Loucy (cell line): ENCODE results near the gene KAT7.

Source experiments
- H2AFZ ChIP-seq: fragments of 200-600 bp; sonication (generic); 2 replicates; pipeline ENCODE4 v1.6.0; 2016; ENCODE audit warnings: antibody characterized with exemption, mild to moderate bottlenecking, low read length, moderate library complexity
- H3F3A ChIP-seq: fragments of 200-600 bp; 2 replicates; pipeline ENCODE4 v1.6.0; 2016; ENCODE audit warnings: antibody characterized with exemption, low read depth, mild to moderate bottlenecking
- H3K27me3 ChIP-seq: fragments of 200-600 bp; sonication (generic); 2 replicates; pipeline ENCODE4 v1.6.1; 2014; ENCODE audit warnings: low read length, mild to moderate bottlenecking; ENCODE audit not compliant: insufficient read depth, poor library complexity, severe bottlenecking
- H3K36me3 ChIP-seq: fragments of 200-600 bp; sonication (generic); 2 replicates; pipeline ENCODE4 v1.6.1; 2016; ENCODE audit warnings: low read length; ENCODE audit not compliant: insufficient read depth
- H3K4me1 ChIP-seq: fragments of 200-600 bp; sonication (generic); 2 replicates; pipeline ENCODE4 v1.5.1; 2014; ENCODE audit warnings: low read length, mild to moderate bottlenecking; ENCODE audit not compliant: insufficient read depth, poor library complexity, severe bottlenecking
- H3K4me2 ChIP-seq: fragments of 200-600 bp; sonication (generic); 2 replicates; pipeline ENCODE4 v1.6.0; 2014; ENCODE audit warnings: antibody characterized with exemption, low read length, low read depth, mild to moderate bottlenecking; ENCODE audit not compliant: poor library complexity, severe bottlenecking
- H3K4me3 ChIP-seq: fragments of 200-600 bp; sonication (generic); 2 replicates; pipeline ENCODE4 v1.5.1; 2014; ENCODE audit warnings: low read length, mild to moderate bottlenecking, mixed read lengths; ENCODE audit not compliant: poor library complexity, severe bottlenecking
- H3K79me2 ChIP-seq: fragments of 200-600 bp; sonication (generic); 2 replicates; pipeline ENCODE4 v1.6.1; 2014; ENCODE audit warnings: low read length; ENCODE audit not compliant: insufficient read depth
- H3K9ac ChIP-seq: fragments of 200-600 bp; sonication (generic); 2 replicates; pipeline ENCODE4 v1.6.0; 2014; ENCODE audit warnings: mild to moderate bottlenecking, low read depth, low read length, moderate library complexity; ENCODE audit not compliant: poor library complexity, severe bottlenecking
- H3K9me2 ChIP-seq: fragments of 200-600 bp; sonication (generic); replicated peaks from 2 replicates; pipeline ENCODE4 v1.6.1; 2016; ENCODE audit warnings: low read depth, low read length, mixed read lengths
- H3K9me3 ChIP-seq: fragments of 200-600 bp; sonication (generic); 2 replicates; pipeline ENCODE4 v1.6.1; 2014; ENCODE audit warnings: mild to moderate bottlenecking, antibody characterized with exemption, low read length, low read depth; ENCODE audit not compliant: insufficient read depth
- H4K20me1 ChIP-seq: fragments of 200-600 bp; sonication (generic); 2 replicates; pipeline ENCODE4 v1.6.0; 2014; ENCODE audit warnings: antibody characterized with exemption, low read length, mild to moderate bottlenecking; ENCODE audit not compliant: insufficient read depth, poor library complexity, severe bottlenecking
- CTCF ChIP-seq: fragments of 200-600 bp; sonication (generic); conservative IDR thresholded peaks from 2 replicates; pipeline ENCODE4 v1.5.1; 2014; ENCODE audit warnings: mild to moderate bottlenecking, antibody characterized with exemption, low read length
- EZH2phosphoT487 ChIP-seq: fragments of 200-600 bp; IDR thresholded peaks from 2 replicates; pipeline ENCODE4 v1.6.1; 2018; ENCODE audit warnings: antibody characterized with exemption, mild to moderate bottlenecking, moderate library complexity, borderline replicate concordance

KAT7 gene

DNA sequence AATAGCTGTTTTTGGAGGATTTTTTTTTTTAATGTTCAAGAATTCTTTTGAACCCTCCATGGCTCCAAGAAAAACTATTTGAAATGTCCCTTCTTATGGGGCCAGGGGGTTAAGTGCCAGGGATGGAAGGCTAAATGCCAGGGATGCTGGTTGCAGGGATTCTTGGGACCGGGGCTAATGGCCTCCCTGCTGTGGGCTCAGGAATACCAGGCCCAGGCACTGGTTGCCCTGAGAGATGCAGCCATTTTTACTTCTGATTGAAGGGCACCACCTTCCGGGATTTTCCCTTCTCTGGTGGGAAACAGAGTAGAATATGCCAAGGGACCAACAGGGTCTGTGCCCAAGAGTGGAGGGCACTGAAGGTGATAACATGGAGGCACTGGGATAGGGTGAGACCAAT, 10.9 kb upstream of the KAT7 start:
- H3K4me2 ChIP-seq: no peak overlapping the region
- no peak overlapping the region for H3K9ac ChIP-seq
- no peaks in the 10 kb centered on the region for H3K27me3 ChIP-seq
- H3K9me3 ChIP-seq: no peaks in the 10 kb centered on the region
- peaks cover 14% of the 10 kb centered on the region for H3K4me1 ChIP-seq
- TF ChIP-seq EZH2phosphoT487 (no peak), CTCF (no peak)
- no peaks in the 10 kb centered on the region for H3K79me2 ChIP-seq
- no peaks in the 10 kb centered on the region for H3F3A ChIP-seq
- no peaks in the 10 kb centered on the region for H3K36me3 ChIP-seq
- H3K4me3 ChIP-seq: no peak overlapping the region
- no peaks in the 10 kb centered on the region for H4K20me1 ChIP-seq
- H3K9me2 ChIP-seq: no peaks in the 10 kb centered on the region
- H2AFZ ChIP-seq: no peak overlapping the region

DNA sequence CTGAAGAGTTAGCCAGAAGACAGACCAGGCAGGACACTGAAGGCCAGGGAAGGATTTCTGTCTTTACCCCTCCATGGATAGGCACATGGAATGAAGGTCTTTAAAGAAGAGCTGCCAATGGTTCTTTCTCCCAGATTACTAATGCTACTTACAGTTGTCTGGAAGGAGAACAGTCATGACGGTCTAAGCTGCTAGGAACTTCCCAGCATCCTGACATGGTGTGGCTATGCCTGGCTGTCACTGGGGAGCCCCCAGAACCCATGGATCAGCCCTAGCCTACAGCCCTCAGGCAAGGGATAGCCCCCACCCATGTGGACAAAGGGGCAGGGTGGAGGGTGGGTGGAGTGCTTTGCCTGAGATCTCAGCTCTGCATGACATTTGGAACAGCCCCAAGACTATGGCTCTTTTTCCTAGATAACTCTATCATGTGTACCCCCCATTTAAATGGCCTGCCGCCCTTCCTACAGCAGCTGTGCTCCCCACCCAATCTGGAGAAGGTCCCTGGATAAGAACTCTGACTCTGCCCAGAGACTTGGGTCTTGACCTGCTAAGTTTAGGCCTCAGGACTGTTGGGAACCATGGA, 9.2 kb upstream of the KAT7 start:
- Histone ChIP-seq H3F3A (no peaks in the 10 kb centered on the region), H3K9ac (peak overlapping the region; percentile 53), H3K79me2 (no peaks in the 10 kb centered on the region), H3K4me3 (no peak overlapping the region), H4K20me1 (no peaks in the 10 kb centered on the region), H3K9me2 (no peaks in the 10 kb centered on the region), H3K9me3 (no peaks in the 10 kb centered on the region), H3K4me1 (peaks cover 28% of the 10 kb centered on the region), H3K4me2 (no peak overlapping the region), H3K27me3 (no peaks in the 10 kb centered on the region), H3K36me3 (no peaks in the 10 kb centered on the region), H2AFZ (peak overlapping the region; percentile 59; the same call in 1 of the 2 replicates)
- TF ChIP-seq CTCF: no peak
- no peak for TF ChIP-seq EZH2phosphoT487

- Histone ChIP-seq H3K9ac (peak overlapping the region; percentile 53), H3K36me3 (no peaks in the 10 kb centered on the region), H3K9me3 (no peaks in the 10 kb centered on the region), H3K4me1 (peaks cover 28% of the 10 kb centered on the region), H3K4me3 (no peak overlapping the region), H2AFZ (peak overlapping the region; percentile 59; the same call in 1 of the 2 replicates), H3K27me3 (no peaks in the 10 kb centered on the region), H3K9me2 (no peaks in the 10 kb centered on the region), H3F3A (no peaks in the 10 kb centered on the region), H3K4me2 (no peak overlapping the region), H3K79me2 (no peaks in the 10 kb centered on the region), H4K20me1 (no peaks in the 10 kb centered on the region)
- TF ChIP-seq EZH2phosphoT487 (no peak), CTCF (peak; percentile 85)
Observed at GRCh38 chr17:49779739-49780231, 8.7 kb upstream of the KAT7 start.
